ENCODE measurements around the gene BDKRB2. TPM values are rescaled to one million over a fixed set of nuclear protein-coding genes. Genes with fewer than 3 reads are reported as not detected.

BDKRB2 gene
- total and polyA plus RNA-seq, 2 of the 4 experiments (the other 2 are of a cell fraction), result 60.9 to 73.1 TPM

DNA sequence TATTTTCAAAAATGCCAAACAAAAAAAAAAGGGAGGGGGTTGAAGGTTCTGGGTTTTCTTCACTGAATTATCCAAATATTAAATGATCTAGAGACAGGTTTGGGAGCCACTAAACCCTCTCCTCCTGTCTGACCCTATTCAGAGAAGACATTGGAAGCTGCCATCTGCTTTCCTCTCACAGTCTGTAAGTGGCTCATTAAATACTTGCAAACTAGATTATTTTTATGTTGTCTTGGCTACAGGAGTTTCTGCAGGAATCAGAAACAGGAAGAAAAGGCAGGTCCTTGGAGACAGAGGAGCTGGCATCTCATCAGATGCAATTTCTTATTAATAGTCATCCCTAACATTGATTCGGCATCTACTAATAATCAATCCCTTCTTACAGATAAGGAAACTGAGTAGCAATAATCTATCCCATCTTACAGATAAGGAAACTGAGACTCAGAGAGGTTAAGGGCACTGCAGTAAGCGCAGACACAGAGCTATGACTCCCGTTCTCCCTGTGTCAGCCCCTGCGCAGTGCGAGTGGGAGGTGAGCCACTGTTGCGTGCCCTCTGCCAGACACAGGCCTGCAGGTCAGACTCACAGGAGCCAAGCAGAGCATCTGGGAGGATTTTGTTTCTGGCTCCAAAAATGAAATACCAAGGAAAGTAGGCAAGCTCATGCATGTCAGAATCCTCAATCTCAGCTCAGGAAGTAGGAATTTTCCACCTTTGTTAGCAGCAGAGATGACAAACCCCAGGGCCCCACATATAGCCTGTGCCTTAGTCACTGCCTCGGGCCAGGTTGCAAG, 11.0 kb downstream of the BDKRB2 start (continued):
- TF ChIP-seq SMC3 (IDR thresholded peaks at IDR 0.05; ENCODE audit: low read depth, low read length), result no peak
- no peak for TF ChIP-seq BHLHE40 (IDR thresholded peaks at IDR 0.05; ENCODE audit: low read depth, low read length)

GRCh38 chr14:96216627-96217026, 12.0 kb downstream of the BDKRB2 start:
- Histone ChIP-seq H4K5ac (ENCODE audit: low read depth, low read length) (no peak overlapping the region; the same call in 1 of the 2 replicates), H3K27me3 (ENCODE audit: control insufficient read depth, insufficient read depth, low read length) (no peaks in the 10 kb centered on the region), H3K36me3 (ENCODE audit: control insufficient read depth, insufficient read depth, low read length) (peaks cover 74% of the 10 kb centered on the region), H4K91ac (ENCODE audit: insufficient read depth, low read depth, low read length) (no peak overlapping the region), H2AK5ac (ENCODE audit: low read depth, low read length) (no peak overlapping the region), H3K27ac (ENCODE audit: insufficient read depth, low read length) (peak overlapping the region; percentile 44; the same call in 1 of the 2 replicates), H3K4me2 (ENCODE audit: low read depth, low read length) (no peak overlapping the region), H3K79me1 (ENCODE audit: low read depth in 1 of 2, low read length in 2 of 2) (peaks cover 63 to 95% of the 10 kb centered on the region in 2 experiments), H3K4me3 (ENCODE audit: insufficient read depth, low read depth, low read length) (no peak overlapping the region), H3K4ac (ENCODE audit: low read depth, low read length) (no peak overlapping the region), H2AFZ (replicated peaks; ENCODE audit: low read length, poor library complexity) (no peak overlapping the region), H3K9ac (ENCODE audit: low read depth, low read length) (no peak overlapping the region), H2BK15ac (ENCODE audit: low read depth, low read length) (no peak overlapping the region), H2BK20ac (ENCODE audit: low read depth, low read length) (no peak overlapping the region), H3K14ac (replicated peaks; ENCODE audit: low read depth, low read length) (no peak overlapping the region), H3K23ac (ENCODE audit: low read depth, low read length) (no peak overlapping the region), H4K20me1 (ENCODE audit: insufficient read depth, low read length) (peaks cover 49% of the 10 kb centered on the region), H3K18ac (ENCODE audit: low read depth, low read length) (no peak overlapping the region), H2BK120ac (ENCODE audit: low read depth, low read length) (no peak overlapping the region), H4K8ac (ENCODE audit: low read depth in 2 of 2, low read length in 2 of 2) (no peak overlapping the region; a peak in 1 of 4 replicates), H3K56ac (ENCODE audit: extremely low read depth, insufficient read depth, low read length) (no peak overlapping the region), H3K4me1 (ENCODE audit: control insufficient read depth, insufficient read depth, low read length) (peaks cover 38% of the 10 kb centered on the region), H3K9me3 (ENCODE audit: control insufficient read depth, insufficient read depth, low read length) (peaks cover 6% of the 10 kb centered on the region), H2BK5ac (ENCODE audit: low read depth, low read length, poor library complexity, severe bottlenecking) (no peak overlapping the region), H3K9me1 (ENCODE audit: insufficient read depth, low read length) (peaks cover 45% of the 10 kb centered on the region), H2AK9ac (replicated peaks; ENCODE audit: low read depth, low read length, poor library complexity) (no peak overlapping the region)
- TF ChIP-seq RAD21 (IDR thresholded peaks at IDR 0.05; ENCODE audit: low read length), result no peak
- 0 out of 2 replicates have a peak, but pooled peaks have one; percentile 1 for TF ChIP-seq POLR2A (IDR thresholded peaks at IDR 0.05; ENCODE audit: low read depth, low read length)
- no peak for TF ChIP-seq USF2 (IDR thresholded peaks at IDR 0.05; ENCODE audit: low read depth, low read length)
- TF ChIP-seq MAFK (IDR thresholded peaks at IDR 0.05; ENCODE audit: low read depth, low read length), result no peak
- intact Hi-C loops (cut with micrococcal nuclease) (no loop called here), dilution Hi-C loops (cut with HindIII; ENCODE audit: low sequenced_read_pairs, unreplicated experiment) (no loop called here), in situ Hi-C loops (cut with MboI; ENCODE audit: low sequenced_read_pairs) (no loop called here)
- ATAC-seq (ENCODE audit: low read depth) (no peak), DNase-seq (no peak)
- CTCF ChIA-PET, result no interaction called here
- POLR2A ChIA-PET (ENCODE audit: unreplicated experiment), result no interaction called here
- no TSS peak for BruUV-seq (replicated peaks)
- WGBS, 2 experiments (ENCODE audit: extremely low coverage in 2 of 2, insufficient read length in 1 of 2), result no CpG with 5 or more reads among the region's 1 CpG

Data from IMR-90 (cell line).